Measurements from ENCODE around the gene FGD2. TPM values are rescaled to one million over a fixed set of nuclear protein-coding genes. Genes with fewer than 3 reads are reported as not detected.

The FGD2 gene
- total and polyA plus RNA-seq, 2 of the 4 experiments (the other 2 are of a cell fraction), result 0.07 TPM; not detected in 1

- POLR2A ChIA-PET (ENCODE audit: unreplicated experiment), result no interaction called here
- no peak for ATAC-seq (ENCODE audit: low read depth)
These were observed 67.1 kb downstream of the FGD2 start for GRCh38 chr6:37072526-37072925.

More at GRCh38 chr6:37072526-37072925, 67.1 kb downstream of the FGD2 start:
- no peak overlapping the region for H2BK120ac ChIP-seq (ENCODE audit: low read depth, low read length)
- no peaks in the 10 kb centered on the region for H3K9me3 ChIP-seq (ENCODE audit: control insufficient read depth, insufficient read depth, low read length)
- H3K4ac ChIP-seq (ENCODE audit: low read depth, low read length), result 0 out of 2 replicates have a peak overlapping the region, but pooled peaks have one; percentile 10
- H3K9ac ChIP-seq (ENCODE audit: low read depth, low read length), result no peak overlapping the region
- H3K4me1 ChIP-seq (ENCODE audit: control insufficient read depth, insufficient read depth, low read length), result peaks cover 12% of the 10 kb centered on the region
- H2BK15ac ChIP-seq (ENCODE audit: low read depth, low read length), result no peak overlapping the region
- H2BK5ac ChIP-seq (ENCODE audit: low read depth, low read length, poor library complexity, severe bottlenecking), result no peak overlapping the region
- no peak overlapping the region for H3K18ac ChIP-seq (ENCODE audit: low read depth, low read length)
- 93% methylated on average over 2 of the region's 5 CpGs; no CpG with 5 or more reads in 1 of the 2 experiments for WGBS, 2 experiments (ENCODE audit: extremely low coverage in 2 of 2, insufficient read length in 1 of 2)
- H2AFZ ChIP-seq (replicated peaks; ENCODE audit: low read length, poor library complexity), result peak overlapping the region; percentile 5
- no peaks in the 10 kb centered on the region for H3K36me3 ChIP-seq (ENCODE audit: control insufficient read depth, insufficient read depth, low read length)
- H2AK9ac ChIP-seq (replicated peaks; ENCODE audit: low read depth, low read length, poor library complexity), result no peak overlapping the region
- intact Hi-C loops (cut with micrococcal nuclease) (no loop called here), dilution Hi-C loops (cut with HindIII; ENCODE audit: low sequenced_read_pairs, unreplicated experiment) (no loop called here), in situ Hi-C loops (cut with MboI; ENCODE audit: low sequenced_read_pairs) (no loop called here)
- peaks cover 3% of the 10 kb centered on the region; the same call in 1 of the 2 replicates for H3K27me3 ChIP-seq (ENCODE audit: control insufficient read depth, insufficient read depth, low read length)
- H3K14ac ChIP-seq (replicated peaks; ENCODE audit: low read depth, low read length), result no peak overlapping the region
- H3K4me2 ChIP-seq (ENCODE audit: low read depth, low read length), result no peak overlapping the region
- no peak overlapping the region for H3K27ac ChIP-seq (ENCODE audit: insufficient read depth, low read length)
- no peak for DNase-seq
- BruUV-seq (replicated peaks), result no TSS peak
- H3K56ac ChIP-seq (ENCODE audit: extremely low read depth, insufficient read depth, low read length), result no peak overlapping the region
- no peak overlapping the region for H4K8ac ChIP-seq (ENCODE audit: low read depth in 2 of 2, low read length in 2 of 2)
- H4K5ac ChIP-seq (ENCODE audit: low read depth, low read length), result no peak overlapping the region
- CTCF ChIA-PET, result no interaction called here
- H2AK5ac ChIP-seq (ENCODE audit: low read depth, low read length), result no peak overlapping the region
- H3K79me1 ChIP-seq (ENCODE audit: low read depth in 1 of 2, low read length in 2 of 2), result no peaks in the 10 kb centered on the region
- H3K9me1 ChIP-seq (ENCODE audit: insufficient read depth, low read length), result peaks cover 3% of the 10 kb centered on the region
- H4K20me1 ChIP-seq (ENCODE audit: insufficient read depth, low read length), result no peaks in the 10 kb centered on the region
- no peak overlapping the region for H3K4me3 ChIP-seq (ENCODE audit: insufficient read depth, low read depth, low read length)
- no peak overlapping the region for H3K23ac ChIP-seq (ENCODE audit: low read depth, low read length)
- no peak overlapping the region for H2BK20ac ChIP-seq (ENCODE audit: low read depth, low read length)
- TF ChIP-seq RAD21 (IDR thresholded peaks at IDR 0.05; ENCODE audit: low read length), result no peak
- TF ChIP-seq MXI1 (IDR thresholded peaks at IDR 0.05; ENCODE audit: borderline replicate concordance, low read depth, low read length), result no peak
- TF ChIP-seq RCOR1 (IDR thresholded peaks at IDR 0.05; ENCODE audit: insufficient replicate concordance, low read length), result no peak
- TF ChIP-seq CHD1 (IDR thresholded peaks at IDR 0.05; ENCODE audit: low read depth, low read length), result no peak
- no peak for TF ChIP-seq USF2 (IDR thresholded peaks at IDR 0.05; ENCODE audit: low read depth, low read length)
- no peak for TF ChIP-seq MAZ (IDR thresholded peaks at IDR 0.05; ENCODE audit: borderline replicate concordance, low read depth, low read length)
- TF ChIP-seq ELK1 (IDR thresholded peaks at IDR 0.05; ENCODE audit: borderline replicate concordance, low read depth, low read length), result no peak
- no peak for TF ChIP-seq SMC3 (IDR thresholded peaks at IDR 0.05; ENCODE audit: low read depth, low read length)
- TF ChIP-seq NFE2L2 (IDR thresholded peaks at IDR 0.05; ENCODE audit: low read depth, low read length), result no peak
- no peak for TF ChIP-seq CEBPB (IDR thresholded peaks at IDR 0.05; ENCODE audit: low read depth, low read length)
- no peak for TF ChIP-seq BHLHE40 (IDR thresholded peaks at IDR 0.05; ENCODE audit: low read depth, low read length)
- no peak for TF ChIP-seq RFX5 (IDR thresholded peaks at IDR 0.05; ENCODE audit: low read depth, low read length)
- H4K91ac ChIP-seq (ENCODE audit: insufficient read depth, low read depth, low read length), result no peak overlapping the region
